K562 (cell line): ENCODE results near the gene CRAMP1. TPM values are rescaled to one million over a fixed set of nuclear protein-coding genes. Genes with fewer than 3 reads are reported as not detected.

Source experiments
- ATAC-seq: fragments of 200-7000 bp; cut with Tn5 transposase; 3 replicates; pipeline ENCODE4 v1.9.1; 2020; ENCODE audit warnings: moderate library complexity
- BruUV-seq: library from RNA; stranded (reverse); fragments of 400-500 nt; replicated peaks from 2 replicates; lab custom pipeline; 2021; lab: Mats Ljungman, UMichigan
- CTCF ChIA-PET: fragments of 300-600 bp; formaldehyde crosslinking; extraction: SDS; loops from one replicate; lab custom pipeline; 2021; ENCODE audit warnings: low intra/inter-chr PET ratio; lab: Yijun Ruan, JAX
- POLR2A ChIA-PET: fragments of 300-600, 350-650 bp; sonication (Branson Sonifier 250); formaldehyde crosslinking; extraction: SDS; loops from one replicate; lab custom pipeline; 2021; ENCODE audit warnings: antibody characterized with exemption, inconsistent platforms; lab: Yijun Ruan, JAX
- DNase-seq, 4 experiments: peaks; one replicate each; pipeline versions ENCODE4 v3.0.0 to v3.0.0-alpha.2; 2011 to 2018; ENCODE audit warnings: low spot score in 3 of 4, mixed read lengths in 3 of 4; ENCODE audit errors: extremely low read depth in 1 of 4
- FAIRE-seq: peaks from 2 replicates; lab custom pipeline; 2011; peaks lifted over from hg19 to GRCh38; lab: Jason Lieb, UNC
- H2AFZ ChIP-seq: 2 replicates; pipeline ENCODE4 v1.6.0; 2011; ENCODE audit warnings: low read depth, low read length, control low read depth, inconsistent platforms
- H3K27ac ChIP-seq: fragments of 200-600 bp; 3 replicates; pipeline ENCODE4 v1.8.0; 2011; ENCODE audit warnings: low read depth, mild to moderate bottlenecking, control low read depth, inconsistent platforms, low read length, moderate library complexity, mixed read lengths; ENCODE audit errors: extremely low read depth
- H3K27me3 ChIP-seq, 2 experiments: fragments of 300-600 bp in 1 of 2; 2 replicates in 1 of 2; 3 replicates in 1 of 2; pipeline versions ENCODE4 v1.6.0 to v1.8.0; 2011; ENCODE audit warnings: inconsistent platforms in 2 of 2, low read length in 2 of 2, mild to moderate bottlenecking in 1 of 2, mixed read lengths in 1 of 2, moderate library complexity in 1 of 2; ENCODE audit not compliant: control insufficient read depth in 2 of 2, insufficient read depth in 2 of 2
- H3K36me3 ChIP-seq: fragments of 300-600 bp; 3 replicates; pipeline ENCODE4 v1.8.0; 2011; ENCODE audit warnings: mild to moderate bottlenecking, low read length, inconsistent platforms; ENCODE audit not compliant: control insufficient read depth, insufficient read depth
- H3K4me1 ChIP-seq, 2 experiments: fragments of 200-600 bp in 1 of 2; replicated peaks in 1 of 2; 2 replicates in 1 of 2; 3 replicates in 1 of 2; pipeline versions ENCODE4 v1.5.1 to v1.8.0; 2011; ENCODE audit warnings: inconsistent platforms in 2 of 2, low read length in 2 of 2, mild to moderate bottlenecking in 1 of 2, mixed read lengths in 1 of 2, moderate library complexity in 1 of 2; ENCODE audit not compliant: control insufficient read depth in 2 of 2, insufficient read depth in 2 of 2
- H3K4me2 ChIP-seq: 2 replicates; pipeline ENCODE4 v1.6.1; 2011; ENCODE audit warnings: low read length, control low read depth, inconsistent platforms, mixed read lengths; ENCODE audit not compliant: insufficient read depth
- H3K4me3 ChIP-seq: fragments of 200-600 bp; sonication (generic), shearing (Covaris generic); 2 replicates; pipeline ENCODE4 v1.5.1; 2016; ENCODE audit warnings: control low read depth, inconsistent platforms
- H3K79me2 ChIP-seq: fragments of 200-600 bp; 3 replicates; pipeline ENCODE4 v1.8.0; 2011; ENCODE audit warnings: low read length, inconsistent platforms; ENCODE audit not compliant: control insufficient read depth, insufficient read depth
- H3K9ac ChIP-seq, 2 experiments: 2 replicates each; pipeline versions ENCODE4 v1.6.0 to v1.6.1; 2011; ENCODE audit warnings: low read depth in 2 of 2, low read length in 2 of 2, control low read depth in 1 of 2, inconsistent platforms in 1 of 2, mild to moderate bottlenecking in 1 of 2, mixed read lengths in 1 of 2; ENCODE audit not compliant: insufficient read depth in 1 of 2
- H3K9me1 ChIP-seq: one replicate; pipeline ENCODE4 v1.6.0; 2011; ENCODE audit warnings: inconsistent platforms, mild to moderate bottlenecking, low read length, moderate library complexity; ENCODE audit not compliant: control insufficient read depth, insufficient read depth
- H3K9me3 ChIP-seq: replicated peaks from 2 replicates; pipeline ENCODE4 v1.5.1; 2011; ENCODE audit warnings: low read depth, low read length, inconsistent platforms; ENCODE audit not compliant: control insufficient read depth, insufficient read depth
- H4K20me1 ChIP-seq: replicated peaks from 2 replicates; pipeline ENCODE4 v1.6.1; 2011; ENCODE audit warnings: low read length, inconsistent platforms, mixed read lengths; ENCODE audit not compliant: control insufficient read depth, insufficient read depth
- CEBPZ ChIP-seq: fragments of 150-350 bp; IDR thresholded peaks from 2 replicates; pipeline ENCODE4 v1.6.1; 2014; ENCODE audit warnings: low read depth, mild to moderate bottlenecking, low read length, borderline replicate concordance
- CSDE1 ChIP-seq, 2 experiments: fragments of 450-650 bp; IDR thresholded peaks; 2 replicates each; pipeline ENCODE4 v1.6.1; 2016; ENCODE audit warnings: mild to moderate bottlenecking in 1 of 2
- SMARCC2 ChIP-seq: fragments of 450-650 bp; IDR thresholded peaks from 2 replicates; pipeline ENCODE4 v1.6.1; 2017; ENCODE audit warnings: antibody characterized with exemption, moderate library complexity, mild to moderate bottlenecking, low read depth
- ZNF184 ChIP-seq: sonication (generic); formaldehyde crosslinking; IDR thresholded peaks from 2 replicates; pipeline ENCODE4 v1.5.0; 2020; ENCODE audit warnings: missing genetic modification reagents
- ZNF239 ChIP-seq: fragments of 250-450 bp; sonication (Bioruptor Pico); IDR thresholded peaks from 2 replicates; pipeline ENCODE4 v1.4.0; 2020; ENCODE audit warnings: mild to moderate bottlenecking
- WGBS: fragments of 100-300 bp; shearing (Covaris generic); methylation state at CpG from one replicate; pipeline ENCODE4 v1.1.6; 2016; ENCODE audit warnings: low coverage, mixed read lengths; ENCODE audit not compliant: insufficient coverage; ENCODE audit errors: missing lambda C conversion rate; 5-methylcytosine and 5-hydroxymethylcytosine counted together
- in situ Hi-C: fragments of 300-500 bp; cut with MboI; formaldehyde crosslinking; loops from 4 replicates; pipeline ENCODE4 v1.15.0; 2018; ENCODE audit warnings: inconsistent platforms, mixed read lengths
- intact Hi-C: fragments of 100-400 bp; cut with micrococcal nuclease; formaldehyde crosslinking; loops from 2 replicates; pipeline ENCODE4 v1.14.2; 2022
- polyA plus RNA-seq, 8 experiments: library from polyadenylated mRNA; depleted of rRNA in 4 of 8; stranded (reverse) in 5 of 8; unstranded in 3 of 8; fragments of >200 nt; fragmentation: Nextera tagmentation in 2 of 8; fragmentation: Illumina TruSeq in 1 of 8; extraction: Ambion mirVana in 2 of 8; extraction: Trizol in 1 of 8; gene quantifications; 2 replicates each; pipeline versions ENCODE4 v1.2.1 to v1.2.3, GENCODE V29; 2011 to 2014; ENCODE audit warnings: inconsistent platforms in 1 of 8, missing spikeins in 1 of 8
- total RNA-seq, 7 experiments: library from RNA; depleted of rRNA in 6 of 7; stranded (reverse); fragments of >200 nt in 6 of 7; fragmentation: Illumina TruSeq in 2 of 7; extraction: Trizol in 2 of 7; gene quantifications; 2 replicates each; pipeline versions ENCODE4 v1.2.1 to v1.2.3, GENCODE V29; 2011 to 2021; ENCODE audit warnings: low replicate concordance in 1 of 7

Gene CRAMP1
- total and polyA plus RNA-seq, 9 of the 15 experiments (the other 6 are each of a cell fraction or from before 2014, with no cell fraction given): 0.52 to 20.8 (median 7.5) TPM

GRCh38 chr16:1669698-1670097, 57.5 kb downstream of the CRAMP1 start (continued):
- TF ChIP-seq CEBPZ (no peak), SMARCC2 (no peak)
- TF ChIP-seq, all 486 proteins: peak for 0

- no peak overlapping the region for H3K27ac ChIP-seq
- H3K9me3 ChIP-seq: no peaks in the 10 kb centered on the region
- WGBS: 93% methylated on average over 5 of the region's 19 CpGs
- ATAC-seq (no peak), DNase-seq (no peak), FAIRE-seq (no peak)
- H3K4me1 ChIP-seq: no peaks in the 10 kb centered on the region
- no peaks in the 10 kb centered on the region for H4K20me1 ChIP-seq
- H3K4me3 ChIP-seq: no peak overlapping the region
- H2AFZ ChIP-seq: no peak overlapping the region
- intact Hi-C loops: no loop called here
- H3K9me1 ChIP-seq: no peaks in the 10 kb centered on the region
- ChIA-PET CTCF (no interaction called here), POLR2A (no interaction called here)
- H3K79me2 ChIP-seq: no peaks in the 10 kb centered on the region
- H3K27me3 ChIP-seq: no peaks in the 10 kb centered on the region
- peaks cover 95% of the 10 kb centered on the region for H3K36me3 ChIP-seq
- no TSS peak for BruUV-seq
- TF ChIP-seq ZNF184 (CRISPR knock-in tag) (no peak), ZNF239 (no peak), CSDE1 (IDR thresholded peaks at IDR 0.05) (no peak)
- no peak overlapping the region for H3K9ac ChIP-seq
- no peak overlapping the region for H3K4me2 ChIP-seq
- in situ Hi-C loops: no loop called here
These were observed 58.2 kb downstream of the CRAMP1 start for GRCh38 chr16:1670371-1670770.
